OCI-LY7 (cell line): Measurements from ENCODE around the gene UMAD1. TPM values are rescaled to one million over a fixed set of nuclear protein-coding genes. Genes with fewer than 3 reads are reported as not detected.

Experiments
- BruUV-seq: library from RNA; stranded (reverse); fragments of 400-500 nt; replicated peaks from 2 replicates; lab custom pipeline; 2021; lab: Mats Ljungman, UMichigan
- CTCF ChIA-PET: fragments of 300-600 bp; sonication (Branson Sonifier 250); formaldehyde crosslinking; loops from one replicate; lab custom pipeline; 2022; ENCODE audit warnings: antibody characterized with exemption; ENCODE audit not compliant: unreplicated experiment; lab: Charles Lee
- POLR2A ChIA-PET: fragments of 300-600 bp; sonication (Branson Sonifier 250); formaldehyde crosslinking; loops from one replicate; lab custom pipeline; 2022; ENCODE audit warnings: antibody characterized with exemption; lab: Charles Lee
- DNase-seq: peaks from one replicate; pipeline ENCODE4 v3.0.0-alpha.2; 2015; ENCODE audit warnings: low spot score
- H2AFZ ChIP-seq: fragments of 200-600 bp; sonication (generic), shearing (Covaris generic); 2 replicates; pipeline ENCODE4 v1.6.1; 2014; ENCODE audit warnings: mild to moderate bottlenecking, antibody characterized with exemption, low read length, moderate library complexity
- H3K27ac ChIP-seq: fragments of 200-600 bp; sonication (generic); 2 replicates; pipeline ENCODE4 v1.5.1; 2014; ENCODE audit warnings: mixed run types, low read depth, mild to moderate bottlenecking, moderate library complexity, low read length, inconsistent platforms; ENCODE audit not compliant: poor library complexity, severe bottlenecking
- H3K36me3 ChIP-seq: fragments of 200-600 bp; sonication (generic); 2 replicates; pipeline ENCODE4 v1.6.1; 2014; ENCODE audit warnings: mild to moderate bottlenecking, antibody characterized with exemption, low read length, moderate library complexity, mixed read lengths; ENCODE audit not compliant: insufficient read depth
- H3K4me1 ChIP-seq: fragments of 200-600 bp; sonication (generic); 2 replicates; pipeline ENCODE4 v1.5.1; 2014; ENCODE audit warnings: mild to moderate bottlenecking, low read length; ENCODE audit not compliant: insufficient read depth, poor library complexity, severe bottlenecking
- H3K4me2 ChIP-seq: fragments of 200-600 bp; sonication (generic); 2 replicates; pipeline ENCODE4 v1.6.1; 2014; ENCODE audit warnings: mild to moderate bottlenecking, low read length
- H3K4me3 ChIP-seq: fragments of 200-600 bp; sonication (generic); 2 replicates; pipeline ENCODE4 v1.5.1; 2014; ENCODE audit warnings: mild to moderate bottlenecking, low read depth, low read length; ENCODE audit not compliant: poor library complexity, severe bottlenecking
- H3K79me2 ChIP-seq: fragments of 200-600 bp; sonication (generic); 2 replicates; pipeline ENCODE4 v1.6.1; 2016; ENCODE audit warnings: low read depth, mild to moderate bottlenecking, low read length, moderate library complexity, mixed read lengths; ENCODE audit not compliant: insufficient read depth
- H3K9me2 ChIP-seq: fragments of 200-600 bp; sonication (generic); 2 replicates; pipeline ENCODE4 v1.6.1; 2016; ENCODE audit warnings: mild to moderate bottlenecking, low read length, mixed read lengths; ENCODE audit not compliant: insufficient read depth
- H3K9me3 ChIP-seq: fragments of 200-600 bp; sonication (generic); 2 replicates; pipeline ENCODE4 v1.6.1; 2014; ENCODE audit warnings: mild to moderate bottlenecking, mixed run types, low read length, mixed read lengths
- H4K20me1 ChIP-seq: fragments of 200-600 bp; sonication (generic); 2 replicates; pipeline ENCODE4 v1.6.1; 2014; ENCODE audit warnings: mild to moderate bottlenecking, antibody characterized with exemption, low read length, moderate library complexity, mixed read lengths; ENCODE audit not compliant: insufficient read depth
- EZH2phosphoT487 ChIP-seq: fragments of 200-600 bp; sonication (generic); IDR thresholded peaks from 2 replicates; pipeline ENCODE4 v1.6.1; 2018; ENCODE audit warnings: low read depth, borderline replicate concordance, mild to moderate bottlenecking, mixed run types, antibody characterized with exemption, low read length, moderate library complexity, mixed read lengths
- intact Hi-C: fragments of 100-400 bp; cut with micrococcal nuclease; formaldehyde crosslinking; loops from one replicate; pipeline ENCODE4 v1.10.0; 2022; ENCODE audit not compliant: unreplicated experiment
- total RNA-seq, 2 experiments: library from RNA; depleted of rRNA in 1 of 2; stranded (reverse); fragments of >200 nt in 1 of 2; shearing (Covaris generic) in 1 of 2; gene quantifications; 2 replicates each; pipeline ENCODE4 v1.2.3, GENCODE V29; 2014 to 2022
- TF ChIP-seq, protein P1 (sequence below): fragments of 200-600 bp; sonication (generic); conservative IDR thresholded peaks from 2 replicates; pipeline ENCODE4 v1.5.1; 2014; ENCODE audit warnings: mild to moderate bottlenecking, antibody characterized with exemption, low read length, moderate library complexity, mixed read lengths

UMAD1 gene
- total RNA-seq, 2 experiments from 2014 or later: 8.7 to 15.2 TPM

DNA sequence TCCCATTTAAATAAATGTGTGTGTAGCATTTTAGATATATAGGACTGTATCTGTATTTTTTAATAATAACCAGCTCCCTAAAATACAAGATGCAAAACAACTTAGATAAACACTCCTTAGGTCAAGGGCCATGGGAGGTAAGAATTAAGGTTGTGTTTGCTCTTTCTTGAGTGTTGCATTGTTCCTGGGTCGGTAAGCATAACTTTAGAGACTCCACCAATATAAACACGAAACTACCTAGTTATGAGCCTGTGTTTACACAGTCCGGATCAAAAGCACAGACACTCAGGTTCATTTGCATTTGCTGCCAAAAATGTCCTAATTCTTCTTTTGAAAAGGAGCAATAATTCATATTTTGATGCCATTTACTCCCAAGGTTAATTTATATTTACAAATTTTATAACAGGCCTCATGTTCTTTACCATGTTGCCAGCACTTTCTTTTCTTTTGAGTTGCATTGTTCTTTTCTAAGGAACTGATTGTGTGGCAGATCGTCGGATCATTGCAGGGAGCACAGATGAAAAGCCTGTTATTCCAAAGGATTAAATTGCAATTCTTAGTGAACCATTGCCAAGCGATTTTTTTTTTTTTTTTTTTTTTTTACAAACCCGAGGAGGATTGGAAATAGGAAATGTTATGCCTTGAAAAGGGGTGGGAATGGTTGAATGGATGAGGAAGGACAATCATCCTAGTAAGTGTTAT is 282.3 kb downstream of the UMAD1 start:
- Histone ChIP-seq H2AFZ (peak overlapping the region; percentile 70), H3K9me2 (no peaks in the 10 kb centered on the region), H3K9me3 (peaks cover under 1% of the 10 kb centered on the region; the same call in 1 of the 2 replicates), H3K4me3 (peak overlapping the region; percentile 11), H3K36me3 (no peaks in the 10 kb centered on the region; the same call in 1 of the 2 replicates), H3K27ac (peak overlapping the region; percentile 87), H3K4me1 (peaks cover 74% of the 10 kb centered on the region), H4K20me1 (no peaks in the 10 kb centered on the region), H3K4me2 (peak overlapping the region; percentile 84), H3K79me2 (peaks cover 10% of the 10 kb centered on the region; the same call in 1 of the 2 replicates)
- no TSS peak for BruUV-seq
- ChIA-PET CTCF (no interaction called here), POLR2A (interaction anchor here (1.0 to 6.2 kb wide), 4 partner anchors 9 to 50 kb away, joined by 3 to 69 read pairs (median 20); partner anchors contain the start of gene GLCCI1)
- intact Hi-C loops: loop anchor here (5.0 to 10.0 kb wide), 2 partner anchors 151 to 668 kb away; no protein-coding TSS in a partner anchor
- TF ChIP-seq, protein P1, sequence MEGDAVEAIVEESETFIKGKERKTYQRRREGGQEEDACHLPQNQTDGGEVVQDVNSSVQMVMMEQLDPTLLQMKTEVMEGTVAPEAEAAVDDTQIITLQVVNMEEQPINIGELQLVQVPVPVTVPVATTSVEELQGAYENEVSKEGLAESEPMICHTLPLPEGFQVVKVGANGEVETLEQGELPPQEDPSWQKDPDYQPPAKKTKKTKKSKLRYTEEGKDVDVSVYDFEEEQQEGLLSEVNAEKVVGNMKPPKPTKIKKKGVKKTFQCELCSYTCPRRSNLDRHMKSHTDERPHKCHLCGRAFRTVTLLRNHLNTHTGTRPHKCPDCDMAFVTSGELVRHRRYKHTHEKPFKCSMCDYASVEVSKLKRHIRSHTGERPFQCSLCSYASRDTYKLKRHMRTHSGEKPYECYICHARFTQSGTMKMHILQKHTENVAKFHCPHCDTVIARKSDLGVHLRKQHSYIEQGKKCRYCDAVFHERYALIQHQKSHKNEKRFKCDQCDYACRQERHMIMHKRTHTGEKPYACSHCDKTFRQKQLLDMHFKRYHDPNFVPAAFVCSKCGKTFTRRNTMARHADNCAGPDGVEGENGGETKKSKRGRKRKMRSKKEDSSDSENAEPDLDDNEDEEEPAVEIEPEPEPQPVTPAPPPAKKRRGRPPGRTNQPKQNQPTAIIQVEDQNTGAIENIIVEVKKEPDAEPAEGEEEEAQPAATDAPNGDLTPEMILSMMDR: no peak
- no peak for TF ChIP-seq EZH2phosphoT487
- DNase-seq: peak; percentile 14

- BruUV-seq: no TSS peak
- H3K4me2 ChIP-seq: peak overlapping the region; percentile 84
These were observed 283.3 kb downstream of the UMAD1 start for GRCh38 chr7:7923818-7924217.

More at GRCh38 chr7:7923818-7924217, 283.3 kb downstream of the UMAD1 start:
- Histone ChIP-seq H2AFZ (peak overlapping the region; percentile 68), H3K4me3 (peak overlapping the region; percentile 5), H3K9me2 (no peaks in the 10 kb centered on the region), H3K36me3 (no peaks in the 10 kb centered on the region; the same call in 1 of the 2 replicates), H3K4me1 (peaks cover 65% of the 10 kb centered on the region), H3K79me2 (peaks cover 10% of the 10 kb centered on the region; the same call in 1 of the 2 replicates), H3K9me3 (peaks cover 8% of the 10 kb centered on the region; the same call in 1 of the 2 replicates), H3K27ac (peak overlapping the region; percentile 6), H4K20me1 (no peaks in the 10 kb centered on the region)
- intact Hi-C loops: loop anchor here (5.0 to 10.0 kb wide), 2 partner anchors 152 to 669 kb away; no protein-coding TSS in a partner anchor
- DNase-seq: peak; percentile 26
- TF ChIP-seq, protein P1: no peak
- no peak for TF ChIP-seq EZH2phosphoT487
- POLR2A ChIA-PET: interaction anchor here (0.8 to 2.6 kb wide), 2 partner anchors 15 to 40 kb away, joined by 3 to 10 read pairs; no protein-coding TSS in a partner anchor
- CTCF ChIA-PET: no interaction called here
